ENCODE results near the gene VLDLR.

Gene VLDLR

GRCh38 chr9:2621722-2622460, at the start of gene VLDLR:
Gene VLDLR (plus strand): TSS chr9:2621787. CDS start chr9:2622190, 403 bp downstream.
- DNase-seq, result peak; percentile 80

- DNase-seq, result no peak
Measured at GRCh38 chr9:2574203-2574602, 47.4 kb upstream of the VLDLR start.

DNA sequence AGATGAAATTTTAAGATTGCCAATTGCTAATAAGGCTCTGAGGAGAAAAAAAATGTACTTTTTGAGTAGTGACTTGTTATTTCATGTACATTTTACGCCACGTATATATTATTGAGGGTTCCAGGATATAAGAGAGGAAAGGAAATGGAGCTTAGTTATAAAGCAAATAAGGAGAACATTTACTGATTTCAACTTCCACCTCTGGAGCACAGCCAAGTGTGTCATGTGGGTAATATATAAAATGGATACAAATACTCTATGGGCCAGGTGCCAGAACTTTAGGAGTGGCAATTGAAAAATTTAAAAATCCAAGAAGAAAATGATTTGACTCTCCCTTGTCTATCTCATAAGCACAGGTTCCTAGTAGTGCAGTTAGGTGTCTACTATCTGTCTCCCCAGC, 45.0 kb upstream of the VLDLR start:
- peak; percentile 69 for DNase-seq

DNA sequence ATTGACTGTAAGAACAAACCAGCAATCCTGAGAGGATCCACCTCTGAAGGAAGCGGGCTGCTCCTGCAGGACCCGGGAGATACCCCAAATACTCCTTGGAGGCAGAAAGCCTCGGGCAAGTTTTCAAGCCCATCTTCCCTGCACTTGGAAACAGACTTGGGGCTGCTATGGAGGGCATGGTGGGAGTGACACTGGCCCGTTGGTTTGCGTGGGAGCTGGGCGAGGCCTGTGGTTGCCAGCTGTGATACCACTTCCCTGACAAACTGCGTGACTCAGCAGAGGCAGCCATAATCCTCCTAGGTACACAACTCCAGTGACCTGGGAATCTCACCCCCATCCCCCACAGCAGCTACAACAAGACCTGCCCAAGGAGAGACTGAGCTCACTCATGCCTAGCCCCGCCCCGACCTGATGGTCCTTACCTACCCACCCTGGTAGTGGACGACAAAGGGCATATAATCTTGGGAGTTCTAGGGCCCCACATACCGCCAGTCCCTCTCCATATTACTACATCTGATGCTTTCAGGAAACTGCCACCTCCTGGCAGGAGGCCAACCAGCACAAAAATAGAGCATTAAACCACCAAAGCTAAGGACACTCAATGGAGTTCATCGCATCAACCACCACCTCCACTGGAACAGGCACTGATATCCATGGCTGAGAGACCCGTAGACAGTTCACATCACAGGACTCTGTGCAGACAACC, 38.1 kb upstream of the VLDLR start:
- no peak for DNase-seq

- no peak for DNase-seq
Measured at GRCh38 chr9:2591967-2592366, 29.6 kb upstream of the VLDLR start.

DNA sequence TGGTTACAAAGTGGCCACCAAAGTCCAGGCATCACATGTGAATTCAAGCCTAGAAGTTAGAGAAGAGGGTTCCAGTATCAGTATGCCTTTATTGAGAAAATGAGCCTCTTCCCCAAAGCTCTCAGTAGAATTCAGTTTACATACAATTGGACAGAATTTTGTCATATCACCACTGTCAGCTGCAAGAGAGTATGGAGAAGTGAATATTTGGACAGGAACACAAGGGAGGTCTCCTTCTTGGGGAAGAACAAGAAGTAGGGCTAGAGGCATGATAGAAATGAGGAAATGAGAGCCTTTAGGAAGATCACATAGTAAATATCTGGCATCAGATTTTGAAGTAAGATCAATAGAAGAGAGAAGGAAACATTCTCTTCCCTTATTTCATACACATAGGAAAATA, 27.8 kb upstream of the VLDLR start:
- DNase-seq, result no peak

DNA sequence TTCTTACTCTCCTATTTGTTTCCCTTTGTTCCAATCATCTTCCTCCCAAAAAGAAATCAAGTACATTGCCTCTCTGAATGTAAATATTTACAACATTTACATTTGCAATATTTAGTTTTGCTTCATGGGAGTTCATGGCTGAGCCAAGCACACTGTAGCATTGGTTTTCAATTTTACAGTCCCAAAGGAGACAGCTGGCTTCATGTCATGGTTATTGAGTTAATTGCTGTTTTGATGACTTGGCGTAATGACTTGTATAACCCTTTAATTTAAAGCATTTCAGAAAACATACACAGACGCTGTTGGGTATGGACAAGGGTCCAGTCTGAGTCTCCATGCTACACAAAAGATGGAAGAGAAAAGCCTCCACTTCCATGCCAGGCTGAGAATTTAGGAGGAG, 25.6 kb upstream of the VLDLR start:
- DNase-seq, result no peak

DNA sequence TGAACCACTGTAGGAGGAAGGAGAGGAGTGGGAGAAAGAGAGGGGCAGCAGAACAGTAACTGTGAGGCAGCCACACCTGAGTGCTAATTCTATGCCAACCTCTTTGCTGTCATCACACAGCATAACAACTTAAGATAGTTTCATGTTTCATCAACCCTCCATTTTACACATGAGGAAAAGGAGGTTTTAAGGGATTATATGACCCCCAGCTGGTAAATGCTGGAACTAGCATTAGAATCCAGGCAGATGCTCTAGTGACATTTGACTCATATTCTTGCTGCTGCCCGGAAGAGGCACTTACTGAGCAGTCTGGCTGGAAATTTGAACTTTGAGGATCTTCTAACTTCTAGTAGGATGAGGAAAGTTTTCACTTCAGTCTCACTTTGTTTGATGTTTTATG, 24.1 kb upstream of the VLDLR start:
- DNase-seq, result no peak

- DNase-seq, result no peak
Measured at GRCh38 chr9:2599896-2600295, 21.7 kb upstream of the VLDLR start.

- no peak for DNase-seq
Measured at GRCh38 chr9:2600307-2600706, 21.3 kb upstream of the VLDLR start.

- DNase-seq, result no peak
Measured at GRCh38 chr9:2601785-2602378, 19.7 kb upstream of the VLDLR start.

- DNase-seq, result peak; percentile 67
Measured at GRCh38 chr9:2602704-2603116, 18.9 kb upstream of the VLDLR start.

DNA sequence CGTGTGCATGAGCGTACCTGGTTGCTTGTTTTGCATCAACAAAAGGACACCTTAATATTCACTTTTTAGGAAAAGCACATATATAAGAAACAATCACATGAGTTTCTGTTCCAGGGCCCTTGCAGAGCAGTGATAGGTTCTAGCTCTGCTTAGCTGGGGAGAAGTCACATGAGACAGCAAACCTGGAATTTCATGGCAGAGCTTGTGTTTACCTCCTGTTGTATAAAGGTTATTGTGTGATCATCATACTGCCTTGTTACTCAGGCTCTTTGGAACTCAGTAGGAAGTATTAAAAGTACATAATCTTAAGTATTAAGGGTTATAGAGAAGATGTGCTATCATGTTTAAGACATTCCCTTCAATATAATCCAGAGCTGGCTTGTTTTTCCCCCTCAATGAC, 18.0 kb upstream of the VLDLR start:
- no peak for DNase-seq

- DNase-seq, result no peak
Measured at GRCh38 chr9:2605246-2605645, 16.3 kb upstream of the VLDLR start.

DNA sequence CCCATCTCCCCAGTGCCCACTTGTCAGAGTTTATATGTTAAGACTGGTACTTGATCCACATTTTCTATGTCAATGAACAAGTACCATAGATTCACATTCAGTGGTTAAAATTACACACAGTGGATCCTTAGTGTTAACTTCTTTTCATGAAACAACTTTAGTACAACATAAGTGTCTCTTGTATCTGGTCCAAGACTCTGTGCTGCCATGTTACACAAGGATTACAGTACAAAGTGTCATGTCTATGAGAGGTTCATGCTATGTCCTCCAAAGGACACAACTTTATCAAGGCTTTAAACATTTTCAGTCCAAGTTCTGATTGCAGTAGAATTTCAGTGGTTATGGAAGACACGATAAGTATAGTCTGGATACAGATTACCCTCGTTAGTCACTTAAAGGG, 13.3 kb upstream of the VLDLR start:
- DNase-seq, result no peak

GRCh38 chr9:2610985-2611384, 10.6 kb upstream of the VLDLR start:
- DNase-seq, result no peak

GRCh38 chr9:2611961-2612360, 9.6 kb upstream of the VLDLR start:
- no peak for DNase-seq

DNA sequence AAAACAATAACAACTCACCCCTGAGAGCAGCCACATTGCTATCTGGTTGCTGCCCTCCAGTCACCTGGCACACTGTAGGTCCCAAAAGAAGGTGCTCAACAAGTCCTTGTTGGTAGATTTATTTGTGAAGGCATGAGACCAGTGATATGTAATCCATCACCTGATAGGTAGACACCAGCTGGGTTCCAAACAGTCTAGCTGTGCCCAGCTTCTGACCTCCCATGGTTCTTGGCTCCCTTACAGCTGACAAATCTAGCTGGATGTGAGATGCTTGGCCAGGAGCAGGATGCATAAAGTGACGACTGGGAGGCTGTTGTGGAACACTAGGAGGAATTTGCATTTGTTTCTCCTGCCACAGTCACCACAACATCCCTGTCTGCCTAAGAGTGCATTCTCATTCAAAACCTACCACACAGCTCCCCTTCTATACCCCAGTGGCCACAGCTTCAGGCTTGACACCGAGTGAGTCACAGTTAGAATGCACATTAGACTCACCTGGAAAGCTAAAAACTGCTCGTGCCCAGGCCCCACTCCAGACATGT, 7.8 kb upstream of the VLDLR start:
- DNase-seq, result peak; percentile 93

GRCh38 chr9:2615497-2615896, 6.1 kb upstream of the VLDLR start:
- DNase-seq, result no peak

DNA sequence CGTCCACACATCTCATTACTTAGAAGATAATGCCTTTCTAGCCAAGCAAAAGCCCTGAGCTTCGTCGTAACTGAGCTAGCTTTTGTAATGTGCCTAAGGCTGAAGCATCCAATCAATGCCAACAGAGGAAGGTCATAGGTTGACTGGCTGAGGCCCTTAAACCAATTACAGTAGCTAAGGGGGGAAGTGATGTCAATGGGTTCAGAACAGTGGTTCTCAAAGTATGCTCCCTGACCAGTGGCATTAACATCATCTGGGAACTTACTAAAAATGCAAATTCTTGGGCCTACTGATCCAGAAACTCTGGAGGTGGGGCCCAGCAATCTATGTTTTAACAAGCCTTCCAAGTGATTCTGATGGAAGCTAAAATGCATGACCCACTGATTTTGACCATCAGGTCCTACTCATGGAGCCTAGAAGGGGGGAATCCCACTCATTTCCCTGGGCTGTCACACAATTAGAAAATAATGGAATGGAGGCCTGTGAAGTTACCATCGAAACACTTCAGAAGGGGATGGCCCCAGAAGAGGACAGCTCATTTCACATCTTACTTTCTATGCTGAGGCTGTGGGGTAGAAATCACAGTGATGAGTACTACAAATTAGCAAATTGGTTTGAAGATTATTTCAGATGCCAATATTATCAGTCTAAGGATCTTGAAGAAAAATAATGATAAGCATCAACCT, 4.8 kb upstream of the VLDLR start:
- DNase-seq, result no peak

- no peak for DNase-seq
Measured at GRCh38 chr9:2618289-2618688, 3.3 kb upstream of the VLDLR start.

DNA sequence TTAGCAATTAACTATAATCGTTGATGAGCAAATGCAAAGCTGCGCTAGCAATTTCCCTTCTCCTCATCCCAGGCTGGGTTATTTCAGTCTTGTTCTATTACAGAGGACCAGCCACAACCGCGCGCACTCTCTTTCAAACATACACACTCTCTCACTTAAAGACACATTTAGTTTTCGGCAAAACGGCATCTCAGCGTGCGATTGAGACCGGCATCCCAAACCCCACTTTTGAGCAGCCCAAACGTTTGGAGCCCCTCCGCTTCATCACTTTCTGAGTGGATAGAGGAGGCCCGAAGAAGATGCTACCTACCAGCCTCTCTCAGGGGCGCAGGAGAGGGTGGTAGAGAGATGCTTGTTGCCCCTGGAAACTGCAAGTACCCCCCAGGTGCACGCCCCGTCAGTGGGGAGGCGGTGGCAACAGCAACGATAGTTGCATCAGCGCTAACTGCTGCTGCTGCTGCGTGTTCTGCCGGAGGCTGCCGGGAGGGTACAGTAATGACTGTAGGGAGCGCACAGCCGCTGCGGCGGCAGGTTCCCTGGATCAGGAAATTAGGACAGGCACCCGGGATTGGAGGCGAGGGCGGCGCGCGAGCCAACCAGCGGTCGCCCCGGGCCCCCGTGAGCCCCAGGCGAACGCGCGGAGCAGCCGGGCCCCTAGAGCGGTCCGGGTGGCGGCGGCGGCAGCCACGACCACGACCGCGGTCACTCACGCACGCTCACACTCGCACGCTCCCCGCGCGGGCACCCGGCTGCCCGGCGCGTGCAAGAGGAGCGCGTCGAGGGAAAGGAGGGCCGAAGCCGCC, 467 bp upstream of the VLDLR start:
- peak; percentile 88 for DNase-seq
